Measurements from ENCODE around the gene CATSPER3. TPM values are rescaled to one million over a fixed set of nuclear protein-coding genes. Genes with fewer than 3 reads are reported as not detected.

The CATSPER3 gene
- total RNA-seq, 1 experiment from 2014 or later, result 0.37 TPM

DNA sequence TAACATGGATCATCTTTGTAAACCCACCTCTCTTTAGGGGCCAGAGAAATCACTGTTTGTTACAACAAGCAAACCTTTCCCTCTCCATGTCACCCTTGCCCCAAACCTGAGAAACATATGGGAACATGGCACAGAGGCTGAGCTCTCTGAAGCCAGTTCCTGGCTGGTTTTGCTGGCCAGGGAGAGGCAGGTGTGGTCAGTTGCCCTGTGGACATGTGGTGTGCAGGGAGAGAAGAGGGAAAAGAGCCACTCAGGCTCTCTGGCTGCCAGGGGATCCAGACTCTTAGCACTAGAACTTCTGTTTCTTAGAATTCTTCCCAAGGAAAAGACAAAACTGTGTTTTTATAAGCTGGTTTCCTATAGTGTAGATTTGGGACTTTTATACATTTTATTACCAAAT lies 4.6 kb upstream of the CATSPER3 start:
- TF ChIP-seq, protein P1, sequence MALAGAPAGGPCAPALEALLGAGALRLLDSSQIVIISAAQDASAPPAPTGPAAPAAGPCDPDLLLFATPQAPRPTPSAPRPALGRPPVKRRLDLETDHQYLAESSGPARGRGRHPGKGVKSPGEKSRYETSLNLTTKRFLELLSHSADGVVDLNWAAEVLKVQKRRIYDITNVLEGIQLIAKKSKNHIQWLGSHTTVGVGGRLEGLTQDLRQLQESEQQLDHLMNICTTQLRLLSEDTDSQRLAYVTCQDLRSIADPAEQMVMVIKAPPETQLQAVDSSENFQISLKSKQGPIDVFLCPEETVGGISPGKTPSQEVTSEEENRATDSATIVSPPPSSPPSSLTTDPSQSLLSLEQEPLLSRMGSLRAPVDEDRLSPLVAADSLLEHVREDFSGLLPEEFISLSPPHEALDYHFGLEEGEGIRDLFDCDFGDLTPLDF (CRISPR knock-in tag; IDR thresholded peaks at IDR 0.05), result no peak
- TF ChIP-seq, protein P2, sequence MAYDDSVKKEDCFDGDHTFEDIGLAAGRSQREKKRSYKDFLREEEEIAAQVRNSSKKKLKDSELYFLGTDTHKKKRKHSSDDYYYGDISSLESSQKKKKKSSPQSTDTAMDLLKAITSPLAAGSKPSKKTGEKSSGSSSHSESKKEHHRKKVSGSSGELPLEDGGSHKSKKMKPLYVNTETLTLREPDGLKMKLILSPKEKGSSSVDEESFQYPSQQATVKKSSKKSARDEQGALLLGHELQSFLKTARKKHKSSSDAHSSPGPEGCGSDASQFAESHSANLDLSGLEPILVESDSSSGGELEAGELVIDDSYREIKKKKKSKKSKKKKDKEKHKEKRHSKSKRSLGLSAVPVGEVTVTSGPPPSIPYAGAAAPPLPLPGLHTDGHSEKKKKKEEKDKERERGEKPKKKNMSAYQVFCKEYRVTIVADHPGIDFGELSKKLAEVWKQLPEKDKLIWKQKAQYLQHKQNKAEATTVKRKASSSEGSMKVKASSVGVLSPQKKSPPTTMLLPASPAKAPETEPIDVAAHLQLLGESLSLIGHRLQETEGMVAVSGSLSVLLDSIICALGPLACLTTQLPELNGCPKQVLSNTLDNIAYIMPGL (CRISPR knock-in tag; IDR thresholded peaks at IDR 0.05), result no peak
- TF ChIP-seq CREB1 (CRISPR knock-in tag; IDR thresholded peaks at IDR 0.05), result no peak
- TF ChIP-seq, protein P3, sequence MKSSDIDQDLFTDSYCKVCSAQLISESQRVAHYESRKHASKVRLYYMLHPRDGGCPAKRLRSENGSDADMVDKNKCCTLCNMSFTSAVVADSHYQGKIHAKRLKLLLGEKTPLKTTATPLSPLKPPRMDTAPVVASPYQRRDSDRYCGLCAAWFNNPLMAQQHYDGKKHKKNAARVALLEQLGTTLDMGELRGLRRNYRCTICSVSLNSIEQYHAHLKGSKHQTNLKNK (CRISPR knock-in tag; IDR thresholded peaks at IDR 0.05), result no peak
- TF ChIP-seq, protein P4, sequence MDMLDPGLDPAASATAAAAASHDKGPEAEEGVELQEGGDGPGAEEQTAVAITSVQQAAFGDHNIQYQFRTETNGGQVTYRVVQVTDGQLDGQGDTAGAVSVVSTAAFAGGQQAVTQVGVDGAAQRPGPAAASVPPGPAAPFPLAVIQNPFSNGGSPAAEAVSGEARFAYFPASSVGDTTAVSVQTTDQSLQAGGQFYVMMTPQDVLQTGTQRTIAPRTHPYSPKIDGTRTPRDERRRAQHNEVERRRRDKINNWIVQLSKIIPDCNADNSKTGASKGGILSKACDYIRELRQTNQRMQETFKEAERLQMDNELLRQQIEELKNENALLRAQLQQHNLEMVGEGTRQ (CRISPR knock-in tag; IDR thresholded peaks at IDR 0.05), result no peak
- no peak for TF ChIP-seq ZNF671 (CRISPR knock-in tag; IDR thresholded peaks at IDR 0.05)
- TF ChIP-seq, protein P5, sequence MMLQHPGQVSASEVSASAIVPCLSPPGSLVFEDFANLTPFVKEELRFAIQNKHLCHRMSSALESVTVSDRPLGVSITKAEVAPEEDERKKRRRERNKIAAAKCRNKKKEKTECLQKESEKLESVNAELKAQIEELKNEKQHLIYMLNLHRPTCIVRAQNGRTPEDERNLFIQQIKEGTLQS (CRISPR knock-in tag; conservative IDR thresholded peaks at IDR 0.05), result no peak
- TF ChIP-seq, protein P6, sequence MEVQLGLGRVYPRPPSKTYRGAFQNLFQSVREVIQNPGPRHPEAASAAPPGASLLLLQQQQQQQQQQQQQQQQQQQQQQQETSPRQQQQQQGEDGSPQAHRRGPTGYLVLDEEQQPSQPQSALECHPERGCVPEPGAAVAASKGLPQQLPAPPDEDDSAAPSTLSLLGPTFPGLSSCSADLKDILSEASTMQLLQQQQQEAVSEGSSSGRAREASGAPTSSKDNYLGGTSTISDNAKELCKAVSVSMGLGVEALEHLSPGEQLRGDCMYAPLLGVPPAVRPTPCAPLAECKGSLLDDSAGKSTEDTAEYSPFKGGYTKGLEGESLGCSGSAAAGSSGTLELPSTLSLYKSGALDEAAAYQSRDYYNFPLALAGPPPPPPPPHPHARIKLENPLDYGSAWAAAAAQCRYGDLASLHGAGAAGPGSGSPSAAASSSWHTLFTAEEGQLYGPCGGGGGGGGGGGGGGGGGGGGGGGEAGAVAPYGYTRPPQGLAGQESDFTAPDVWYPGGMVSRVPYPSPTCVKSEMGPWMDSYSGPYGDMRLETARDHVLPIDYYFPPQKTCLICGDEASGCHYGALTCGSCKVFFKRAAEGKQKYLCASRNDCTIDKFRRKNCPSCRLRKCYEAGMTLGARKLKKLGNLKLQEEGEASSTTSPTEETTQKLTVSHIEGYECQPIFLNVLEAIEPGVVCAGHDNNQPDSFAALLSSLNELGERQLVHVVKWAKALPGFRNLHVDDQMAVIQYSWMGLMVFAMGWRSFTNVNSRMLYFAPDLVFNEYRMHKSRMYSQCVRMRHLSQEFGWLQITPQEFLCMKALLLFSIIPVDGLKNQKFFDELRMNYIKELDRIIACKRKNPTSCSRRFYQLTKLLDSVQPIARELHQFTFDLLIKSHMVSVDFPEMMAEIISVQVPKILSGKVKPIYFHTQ (CRISPR knock-in tag; IDR thresholded peaks at IDR 0.05), result no peak
- TF ChIP-seq FOXJ3 (CRISPR knock-in tag; IDR thresholded peaks at IDR 0.05; ENCODE audit: borderline replicate concordance), result no peak
- TF ChIP-seq, protein P7, sequence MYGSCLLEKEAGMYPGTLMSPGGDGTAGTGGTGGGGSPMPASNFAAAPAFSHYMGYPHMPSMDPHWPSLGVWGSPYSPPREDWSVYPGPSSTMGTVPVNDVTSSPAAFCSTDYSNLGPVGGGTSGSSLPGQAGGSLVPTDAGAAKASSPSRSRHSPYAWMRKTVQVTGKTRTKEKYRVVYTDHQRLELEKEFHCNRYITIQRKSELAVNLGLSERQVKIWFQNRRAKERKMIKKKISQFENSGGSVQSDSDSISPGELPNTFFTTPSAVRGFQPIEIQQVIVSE (CRISPR knock-in tag; IDR thresholded peaks at IDR 0.05; ENCODE audit: borderline replicate concordance), result no peak
- no peak for TF ChIP-seq ELF4 (CRISPR knock-in tag; IDR thresholded peaks at IDR 0.05; ENCODE audit: low read depth)
- TF ChIP-seq, protein P8, sequence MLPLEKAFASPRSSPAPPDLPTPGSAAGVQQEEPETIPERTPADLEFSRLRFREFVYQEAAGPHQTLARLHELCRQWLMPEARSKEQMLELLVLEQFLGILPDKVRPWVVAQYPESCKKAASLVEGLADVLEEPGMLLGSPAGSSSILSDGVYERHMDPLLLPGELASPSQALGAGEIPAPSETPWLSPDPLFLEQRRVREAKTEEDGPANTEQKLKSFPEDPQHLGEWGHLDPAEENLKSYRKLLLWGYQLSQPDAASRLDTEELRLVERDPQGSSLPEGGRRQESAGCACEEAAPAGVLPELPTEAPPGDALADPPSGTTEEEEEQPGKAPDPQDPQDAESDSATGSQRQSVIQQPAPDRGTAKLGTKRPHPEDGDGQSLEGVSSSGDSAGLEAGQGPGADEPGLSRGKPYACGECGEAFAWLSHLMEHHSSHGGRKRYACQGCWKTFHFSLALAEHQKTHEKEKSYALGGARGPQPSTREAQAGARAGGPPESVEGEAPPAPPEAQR (CRISPR knock-in tag; IDR thresholded peaks at IDR 0.05), result no peak
- TF ChIP-seq, protein P9, sequence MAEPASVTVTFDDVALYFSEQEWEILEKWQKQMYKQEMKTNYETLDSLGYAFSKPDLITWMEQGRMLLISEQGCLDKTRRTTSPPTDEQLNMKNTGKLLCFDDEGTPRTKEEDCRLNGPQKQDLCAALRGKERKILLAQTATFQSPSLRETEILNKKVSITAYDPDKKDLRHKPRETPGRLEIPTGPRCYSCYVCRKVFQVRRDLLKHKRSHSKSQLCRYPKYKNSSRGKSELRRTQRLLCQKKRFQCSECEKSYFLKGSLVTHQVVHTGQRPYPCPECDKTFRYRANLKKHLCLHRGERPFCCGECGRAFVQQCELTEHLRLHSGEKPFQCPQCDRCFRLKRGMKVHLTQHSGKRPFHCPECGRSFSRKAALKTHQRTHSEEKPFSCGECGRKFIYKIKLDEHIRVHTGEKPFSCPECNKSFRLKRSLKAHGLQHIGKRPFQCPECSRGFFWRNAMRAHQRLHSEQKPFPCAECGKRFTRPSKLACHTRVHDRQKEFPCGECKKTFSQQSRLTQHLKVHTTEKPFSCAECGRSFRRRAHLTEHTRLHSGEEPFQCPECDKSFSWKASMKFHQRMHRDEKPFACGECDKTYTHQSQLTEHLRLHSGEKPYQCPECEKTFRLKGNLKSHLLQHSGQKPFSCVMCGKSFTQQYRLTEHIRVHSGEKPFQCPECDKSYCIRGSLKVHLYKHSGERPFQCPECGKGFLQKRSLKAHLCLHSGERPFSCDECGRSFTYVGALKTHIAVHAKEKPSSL (CRISPR knock-in tag; conservative IDR thresholded peaks at IDR 0.05), result no peak
- TF ChIP-seq HMGA2 (CRISPR knock-in tag; IDR thresholded peaks at IDR 0.05), result no peak
- no peak for TF ChIP-seq NFE2L1 (CRISPR knock-in tag; IDR thresholded peaks at IDR 0.05)
- no peak overlapping the region for H3K4me3 Mint-ChIP-seq
- H3K9me3 Mint-ChIP-seq, result no peaks in the 10 kb centered on the region
- ATAC-seq, result no peak
- H3K4me1 Mint-ChIP-seq, result peaks cover 11% of the 10 kb centered on the region
- no peaks in the 10 kb centered on the region for H3K27me3 Mint-ChIP-seq (ENCODE audit: low read depth)
- no peak overlapping the region for H3K27ac Mint-ChIP-seq
- POLR2A ChIA-PET, result no interaction called here
- DNase-seq (ENCODE audit: low spot score), result no peak
- CTCF ChIA-PET, result interaction anchor here (1.4 kb wide), 1 partner anchor 46 kb away, joined by 4 read pairs; no protein-coding TSS in a partner anchor
- peaks cover 3% of the 10 kb centered on the region; the same call in 1 of the 2 replicates for H3K36me3 Mint-ChIP-seq

All from WTC11 (cell line).